Right atrium auricular region (tissue), 2 donors: ENCODE measurements around the gene CCM2L. TPM values are rescaled to one million over a fixed set of nuclear protein-coding genes. Genes with fewer than 3 reads are reported as not detected.

ENCODE experiments used
- DNase-seq: peaks from one replicate; pipeline ENCODE4 v3.0.0-alpha.2; 2019; ENCODE audit warnings: low spot score
- H3K27ac ChIP-seq, 2 donors: fragments of 200-600 bp; sonication (generic); 1 replicate in 1 of 2; 2 replicates in 1 of 2; pipeline ENCODE4 v1.5.1; 2016 to 2019
- H3K27me3 ChIP-seq, 2 donors: fragments of 200-600 bp; sonication (generic); one replicate each; pipeline versions ENCODE4 v1.5.1 to v1.6.0; 2017 to 2019
- H3K36me3 ChIP-seq: fragments of 200-600 bp; sonication (generic); one replicate; pipeline ENCODE4 v1.5.1; 2016
- H3K4me1 ChIP-seq, 2 donors: fragments of 200-600 bp; sonication (generic); one replicate each; pipeline versions ENCODE4 v1.5.1 to v1.6.0; 2017 to 2019
- H3K4me3 ChIP-seq, 2 donors: fragments of 200-600 bp; sonication (generic); 1 replicate in 1 of 2; 2 replicates in 1 of 2; pipeline ENCODE4 v1.5.1; 2017 to 2019; ENCODE audit warnings: mild to moderate bottlenecking in 1 of 2, moderate library complexity in 1 of 2
- H3K9me3 ChIP-seq, 2 donors: fragments of 200-600 bp; sonication (generic); one replicate each; pipeline ENCODE4 v1.5.1; 2019
- total RNA-seq, 2 donors: library from RNA; depleted of rRNA; stranded (reverse); fragments of >200 nt; gene quantifications; one replicate each; pipeline ENCODE4 v1.1.0, GENCODE V29; 2016
- TF ChIP-seq, protein P1 (sequence below), 2 donors: fragments of 200-600 bp; sonication (generic); IDR thresholded peaks; one replicate each; pipeline ENCODE4 v1.5.1; 2019; ENCODE audit warnings: antibody characterized with exemption in 2 of 2

Gene CCM2L
- total RNA-seq, 2 donors from 2014 or later: 6.0 to 8.1 TPM

DNA sequence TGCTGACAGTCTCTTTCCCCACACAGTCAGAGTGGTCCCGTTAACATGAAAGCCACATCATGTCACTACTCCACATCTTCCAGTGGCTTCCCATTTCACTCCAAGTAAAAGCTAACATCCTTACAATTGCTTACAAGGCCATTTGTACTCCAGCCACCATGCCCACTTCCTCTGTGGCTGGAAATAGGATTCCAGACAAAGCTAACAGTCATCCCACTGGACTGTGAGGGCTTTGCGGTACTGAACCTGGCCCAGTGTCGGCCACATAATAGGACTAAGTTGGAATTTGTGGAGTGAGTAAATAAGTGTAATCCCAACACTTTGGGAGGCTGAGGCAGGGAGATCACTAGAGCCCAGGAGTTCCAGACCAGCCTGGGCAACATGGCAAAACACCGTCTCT is 10.9 kb downstream of the CCM2L start:
- Histone ChIP-seq H3K36me3 (no peaks in the 10 kb centered on the region), H3K4me3 (no peak overlapping the region), H3K9me3 (no peaks in the 10 kb centered on the region), H3K27me3 (peaks cover 0 to 3% of the 10 kb centered on the region in 2 donors), H3K4me1 (peaks cover 0 to 16% of the 10 kb centered on the region in 2 donors), H3K27ac (no peak overlapping the region)
- TF ChIP-seq, protein P1, sequence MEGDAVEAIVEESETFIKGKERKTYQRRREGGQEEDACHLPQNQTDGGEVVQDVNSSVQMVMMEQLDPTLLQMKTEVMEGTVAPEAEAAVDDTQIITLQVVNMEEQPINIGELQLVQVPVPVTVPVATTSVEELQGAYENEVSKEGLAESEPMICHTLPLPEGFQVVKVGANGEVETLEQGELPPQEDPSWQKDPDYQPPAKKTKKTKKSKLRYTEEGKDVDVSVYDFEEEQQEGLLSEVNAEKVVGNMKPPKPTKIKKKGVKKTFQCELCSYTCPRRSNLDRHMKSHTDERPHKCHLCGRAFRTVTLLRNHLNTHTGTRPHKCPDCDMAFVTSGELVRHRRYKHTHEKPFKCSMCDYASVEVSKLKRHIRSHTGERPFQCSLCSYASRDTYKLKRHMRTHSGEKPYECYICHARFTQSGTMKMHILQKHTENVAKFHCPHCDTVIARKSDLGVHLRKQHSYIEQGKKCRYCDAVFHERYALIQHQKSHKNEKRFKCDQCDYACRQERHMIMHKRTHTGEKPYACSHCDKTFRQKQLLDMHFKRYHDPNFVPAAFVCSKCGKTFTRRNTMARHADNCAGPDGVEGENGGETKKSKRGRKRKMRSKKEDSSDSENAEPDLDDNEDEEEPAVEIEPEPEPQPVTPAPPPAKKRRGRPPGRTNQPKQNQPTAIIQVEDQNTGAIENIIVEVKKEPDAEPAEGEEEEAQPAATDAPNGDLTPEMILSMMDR (IDR thresholded peaks at IDR 0.05): no peak
- DNase-seq: no peak

DNA sequence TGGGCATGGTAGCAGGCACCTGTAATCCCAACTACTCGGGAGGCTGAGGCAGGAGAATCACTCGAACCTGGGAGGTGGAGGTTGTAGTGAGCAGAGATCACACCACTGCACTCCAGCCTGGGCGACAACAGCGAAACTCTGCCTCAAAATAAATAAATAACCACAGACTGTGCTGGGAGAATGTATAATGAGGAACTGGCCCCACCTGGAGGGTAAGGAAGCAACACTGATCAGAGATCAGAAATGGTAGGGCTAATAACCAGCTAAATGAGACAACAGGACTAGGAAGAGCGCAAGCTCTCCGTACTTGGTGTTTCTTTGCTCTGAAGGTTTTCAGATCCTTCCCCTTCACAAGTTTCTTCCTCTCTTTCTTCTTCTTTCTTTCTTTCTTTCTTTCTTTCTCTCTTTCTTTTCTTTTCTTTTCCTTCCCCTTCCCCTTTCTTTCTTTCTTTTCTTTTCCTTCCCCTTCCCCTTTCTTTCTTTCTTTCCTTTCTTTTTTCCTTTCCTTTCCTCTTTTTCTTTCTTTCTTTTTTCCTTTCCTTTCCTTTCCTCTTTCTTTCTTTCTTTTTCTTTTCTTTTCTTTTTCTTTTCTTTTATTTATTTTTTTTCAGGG is 14.6 kb downstream of the CCM2L start:
- Histone ChIP-seq H3K36me3 (no peaks in the 10 kb centered on the region), H3K4me3 (no peak overlapping the region), H3K27me3 (peaks cover 0 to 3% of the 10 kb centered on the region in 2 donors), H3K4me1 (peaks cover 0 to under 1% of the 10 kb centered on the region in 2 donors), H3K9me3 (no peaks in the 10 kb centered on the region), H3K27ac (no peak overlapping the region)
- DNase-seq: no peak
- TF ChIP-seq, protein P1 (IDR thresholded peaks at IDR 0.05): no peak

DNA sequence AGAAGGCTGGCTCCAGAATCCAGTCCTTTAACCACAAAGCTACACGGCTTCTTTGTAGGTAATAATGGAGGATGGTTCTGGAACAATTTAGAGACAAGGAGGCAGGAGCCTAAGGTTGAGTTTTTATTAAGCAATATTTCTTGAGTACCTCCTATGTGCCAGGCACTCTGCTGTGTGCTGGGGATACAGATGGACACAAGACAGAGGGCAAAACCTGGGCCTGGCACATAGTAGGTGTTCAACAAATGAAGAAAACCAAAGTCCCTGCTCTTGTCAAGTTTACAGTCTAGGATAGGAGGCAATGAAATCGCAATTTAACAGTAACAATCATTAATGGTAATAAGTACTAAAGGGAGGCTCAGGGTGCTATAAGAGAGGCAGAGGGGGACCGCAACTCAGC is 17.4 kb downstream of the CCM2L start:
- Histone ChIP-seq H3K4me3 (no peak overlapping the region), H3K4me1 (peaks cover 0 to 9% of the 10 kb centered on the region in 2 donors), H3K36me3 (no peaks in the 10 kb centered on the region), H3K27me3 (no peaks in the 10 kb centered on the region), H3K27ac (no peak overlapping the region), H3K9me3 (no peaks in the 10 kb centered on the region)
- TF ChIP-seq, protein P1 (IDR thresholded peaks at IDR 0.05): no peak
- DNase-seq: no peak

DNA sequence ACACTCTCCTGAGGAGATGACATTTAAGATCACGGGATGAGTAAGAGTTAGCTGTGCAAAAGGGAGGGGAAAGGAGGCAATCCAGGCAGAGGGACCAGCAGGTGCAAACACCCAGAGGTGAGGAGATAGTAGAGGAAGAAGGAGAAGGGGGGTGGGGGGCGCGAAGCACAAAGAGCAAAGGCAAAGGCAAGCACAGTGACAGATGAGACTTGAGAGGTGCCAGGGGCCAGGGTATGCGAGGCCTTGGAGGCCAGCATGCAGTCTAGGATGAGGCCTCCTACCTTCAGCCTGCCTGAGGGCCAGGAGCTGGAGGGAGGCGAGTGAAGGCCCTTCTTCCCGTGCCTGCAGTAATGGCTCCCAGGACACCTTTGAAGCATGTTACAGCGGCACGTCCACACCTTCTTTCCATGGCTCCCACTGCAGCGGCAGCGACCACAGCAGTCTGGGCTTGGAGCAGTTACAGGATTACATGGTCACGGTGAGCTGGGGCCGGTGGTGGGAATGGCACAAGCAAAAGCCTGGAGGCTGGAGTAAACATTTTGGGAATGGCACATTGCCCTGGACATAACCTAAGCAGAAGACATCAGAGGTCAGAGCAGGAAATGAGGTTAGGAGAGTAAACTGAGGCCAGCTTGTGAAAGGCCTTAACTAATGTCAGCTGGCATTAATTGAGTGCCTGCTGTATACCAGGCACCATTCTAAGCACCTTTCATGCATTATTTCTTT is 18.6 kb downstream of the CCM2L start:
- H3K4me1 ChIP-seq: peaks cover 0 to 9% of the 10 kb centered on the region in 2 donors
- no peak for DNase-seq
- TF ChIP-seq, protein P1 (IDR thresholded peaks at IDR 0.05): no peak
- H3K4me3 ChIP-seq: no peak overlapping the region
- no peaks in the 10 kb centered on the region for H3K36me3 ChIP-seq
- H3K27ac ChIP-seq: no peak overlapping the region
- H3K9me3 ChIP-seq: no peaks in the 10 kb centered on the region
- H3K27me3 ChIP-seq: no peaks in the 10 kb centered on the region

DNA sequence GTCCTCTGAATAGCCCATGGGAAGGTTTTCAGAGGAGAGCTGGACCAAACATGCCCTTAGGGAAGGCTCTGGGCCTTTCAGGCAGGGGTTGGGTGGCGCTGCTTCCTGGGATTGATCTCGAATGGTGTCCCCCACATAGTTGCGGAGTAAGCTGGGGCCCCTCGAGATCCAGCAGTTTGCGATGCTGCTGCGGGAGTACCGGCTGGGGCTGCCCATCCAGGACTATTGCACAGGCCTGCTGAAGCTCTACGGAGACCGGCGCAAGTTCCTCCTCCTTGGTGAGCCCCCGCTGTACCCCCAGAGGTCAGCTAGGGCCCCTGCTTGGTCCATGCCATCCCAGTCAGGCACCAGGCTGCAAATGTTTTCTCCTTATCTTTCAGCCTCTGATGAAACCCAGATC is 19.3 kb downstream of the CCM2L start:
- TF ChIP-seq, protein P1 (IDR thresholded peaks at IDR 0.05): no peak
- Histone ChIP-seq H3K27ac (no peak overlapping the region), H3K4me1 (peaks cover 0 to 9% of the 10 kb centered on the region in 2 donors), H3K36me3 (no peaks in the 10 kb centered on the region), H3K9me3 (no peaks in the 10 kb centered on the region), H3K4me3 (no peak overlapping the region), H3K27me3 (no peaks in the 10 kb centered on the region)
- DNase-seq: no peak
